ENCODE results near the gene CCDC59.

Gene CCDC59

DNA sequence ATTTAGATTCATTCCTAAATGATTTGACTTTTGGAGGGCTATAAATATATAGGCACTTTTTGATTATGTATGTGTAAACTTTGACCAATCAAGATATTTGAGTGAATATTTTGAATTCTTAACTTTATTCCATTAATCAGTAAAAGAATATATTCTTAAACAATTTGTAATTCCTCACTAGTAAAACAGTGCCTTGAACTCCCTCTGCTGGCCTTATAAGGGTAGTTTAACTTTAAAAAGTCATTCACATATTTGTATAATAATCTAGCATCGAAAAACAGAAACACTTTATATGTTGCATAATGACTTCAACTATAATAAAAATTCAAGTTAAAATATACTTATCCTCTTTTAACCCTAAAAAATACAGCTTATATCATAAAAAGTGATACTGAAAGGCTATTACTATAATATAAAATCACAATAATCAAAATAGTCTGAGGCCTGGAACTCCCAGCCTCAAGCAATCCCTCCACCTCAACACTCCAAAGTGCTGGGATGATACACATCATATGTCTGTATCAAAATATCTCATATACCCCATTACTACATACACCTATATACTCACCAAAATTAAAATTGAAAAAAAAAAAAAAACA, 31.2 kb downstream of the CCDC59 start:
- TF ChIP-seq, protein P1, sequence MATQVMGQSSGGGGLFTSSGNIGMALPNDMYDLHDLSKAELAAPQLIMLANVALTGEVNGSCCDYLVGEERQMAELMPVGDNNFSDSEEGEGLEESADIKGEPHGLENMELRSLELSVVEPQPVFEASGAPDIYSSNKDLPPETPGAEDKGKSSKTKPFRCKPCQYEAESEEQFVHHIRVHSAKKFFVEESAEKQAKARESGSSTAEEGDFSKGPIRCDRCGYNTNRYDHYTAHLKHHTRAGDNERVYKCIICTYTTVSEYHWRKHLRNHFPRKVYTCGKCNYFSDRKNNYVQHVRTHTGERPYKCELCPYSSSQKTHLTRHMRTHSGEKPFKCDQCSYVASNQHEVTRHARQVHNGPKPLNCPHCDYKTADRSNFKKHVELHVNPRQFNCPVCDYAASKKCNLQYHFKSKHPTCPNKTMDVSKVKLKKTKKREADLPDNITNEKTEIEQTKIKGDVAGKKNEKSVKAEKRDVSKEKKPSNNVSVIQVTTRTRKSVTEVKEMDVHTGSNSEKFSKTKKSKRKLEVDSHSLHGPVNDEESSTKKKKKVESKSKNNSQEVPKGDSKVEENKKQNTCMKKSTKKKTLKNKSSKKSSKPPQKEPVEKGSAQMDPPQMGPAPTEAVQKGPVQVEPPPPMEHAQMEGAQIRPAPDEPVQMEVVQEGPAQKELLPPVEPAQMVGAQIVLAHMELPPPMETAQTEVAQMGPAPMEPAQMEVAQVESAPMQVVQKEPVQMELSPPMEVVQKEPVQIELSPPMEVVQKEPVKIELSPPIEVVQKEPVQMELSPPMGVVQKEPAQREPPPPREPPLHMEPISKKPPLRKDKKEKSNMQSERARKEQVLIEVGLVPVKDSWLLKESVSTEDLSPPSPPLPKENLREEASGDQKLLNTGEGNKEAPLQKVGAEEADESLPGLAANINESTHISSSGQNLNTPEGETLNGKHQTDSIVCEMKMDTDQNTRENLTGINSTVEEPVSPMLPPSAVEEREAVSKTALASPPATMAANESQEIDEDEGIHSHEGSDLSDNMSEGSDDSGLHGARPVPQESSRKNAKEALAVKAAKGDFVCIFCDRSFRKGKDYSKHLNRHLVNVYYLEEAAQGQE (IDR thresholded peaks at IDR 0.05; ENCODE audit: insufficient read depth in 1 of 2, low read depth in 2 of 2, low read length in 2 of 2), result no peak
- TF ChIP-seq TAF1 (IDR thresholded peaks at IDR 0.05; ENCODE audit: borderline replicate concordance, insufficient read depth, low read length), result no peak
- TF ChIP-seq SIN3A (IDR thresholded peaks at IDR 0.05; ENCODE audit: borderline replicate concordance, insufficient read depth, low read length), result no peak
- no peak for TF ChIP-seq POLR2AphosphoS5 (IDR thresholded peaks at IDR 0.05; ENCODE audit: low read depth, low read length)
- no peak for TF ChIP-seq FOXP2 (optimal IDR thresholded peaks at IDR 0.05; ENCODE audit: borderline replicate concordance, extremely low read depth, extremely low read length, insufficient read depth)

DNA sequence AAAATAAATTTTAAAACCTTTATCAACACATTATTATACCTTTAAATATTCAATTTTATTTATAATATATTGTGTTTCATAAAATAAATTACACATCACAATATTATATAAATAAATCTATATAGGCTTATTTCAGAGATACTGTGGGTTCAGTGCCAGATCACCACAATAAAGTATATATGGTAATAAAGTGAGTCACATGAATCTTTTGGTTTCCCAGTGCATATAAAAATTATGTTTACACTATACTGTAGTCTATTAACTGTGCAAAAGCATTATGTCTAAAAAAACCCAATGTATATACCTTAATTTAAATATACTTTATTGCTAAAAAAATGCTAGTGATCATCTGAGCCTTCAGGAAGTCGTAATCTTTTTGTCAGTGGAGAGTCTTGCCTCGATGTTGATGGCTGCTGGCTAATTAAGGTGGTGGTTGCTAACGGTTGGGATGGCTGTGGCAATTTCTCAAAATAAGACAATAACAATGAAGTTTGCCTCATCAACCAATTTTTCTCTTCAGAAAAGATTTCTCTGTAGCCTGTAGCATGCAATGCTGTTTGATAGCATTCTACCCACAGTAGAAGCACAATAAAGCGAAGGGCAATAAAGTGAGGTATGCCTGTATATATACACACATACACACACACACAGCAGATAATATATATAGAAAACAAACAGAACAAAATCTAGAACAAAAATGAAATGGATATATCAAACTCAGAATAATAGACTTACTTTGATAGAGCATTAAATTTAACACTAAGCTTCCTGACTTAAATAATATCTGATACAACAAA, 32.4 kb downstream of the CCDC59 start:
- TF ChIP-seq SIN3A (IDR thresholded peaks at IDR 0.05; ENCODE audit: borderline replicate concordance, insufficient read depth, low read length) (no peak), POLR2AphosphoS5 (IDR thresholded peaks at IDR 0.05; ENCODE audit: low read depth, low read length) (no peak), TAF1 (IDR thresholded peaks at IDR 0.05; ENCODE audit: borderline replicate concordance, insufficient read depth, low read length) (no peak), FOXP2 (optimal IDR thresholded peaks at IDR 0.05; ENCODE audit: borderline replicate concordance, extremely low read depth, extremely low read length, insufficient read depth) (no peak)
- TF ChIP-seq, protein P1 (IDR thresholded peaks at IDR 0.05; ENCODE audit: insufficient read depth in 1 of 2, low read depth in 2 of 2, low read length in 2 of 2), result no peak

DNA sequence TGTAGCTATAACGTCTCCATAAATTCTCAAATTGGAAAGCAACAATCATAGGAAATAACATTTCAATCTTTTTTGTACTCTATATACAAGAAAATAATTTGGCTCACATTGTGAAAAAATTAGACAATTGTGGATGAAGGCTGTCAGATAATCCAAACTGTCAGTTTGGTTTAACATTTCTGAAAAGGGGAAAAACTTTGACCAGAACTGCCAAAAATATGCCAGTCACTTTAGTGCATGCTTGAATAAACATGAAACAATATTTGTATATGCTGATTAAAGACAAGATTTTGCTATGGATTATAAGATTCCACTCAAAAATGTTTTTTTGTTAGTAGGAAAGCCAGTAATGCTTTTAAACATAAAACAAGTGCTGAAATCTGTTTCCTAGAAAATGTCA, 38.9 kb downstream of the CCDC59 start:
- TF ChIP-seq, protein P1 (IDR thresholded peaks at IDR 0.05; ENCODE audit: insufficient read depth in 1 of 2, low read depth in 2 of 2, low read length in 2 of 2), result no peak
- TF ChIP-seq FOXP2 (optimal IDR thresholded peaks at IDR 0.05; ENCODE audit: borderline replicate concordance, extremely low read depth, extremely low read length, insufficient read depth) (no peak), TAF1 (IDR thresholded peaks at IDR 0.05; ENCODE audit: borderline replicate concordance, insufficient read depth, low read length) (no peak), POLR2AphosphoS5 (IDR thresholded peaks at IDR 0.05; ENCODE audit: low read depth, low read length) (no peak), SIN3A (IDR thresholded peaks at IDR 0.05; ENCODE audit: borderline replicate concordance, insufficient read depth, low read length) (no peak)

DNA sequence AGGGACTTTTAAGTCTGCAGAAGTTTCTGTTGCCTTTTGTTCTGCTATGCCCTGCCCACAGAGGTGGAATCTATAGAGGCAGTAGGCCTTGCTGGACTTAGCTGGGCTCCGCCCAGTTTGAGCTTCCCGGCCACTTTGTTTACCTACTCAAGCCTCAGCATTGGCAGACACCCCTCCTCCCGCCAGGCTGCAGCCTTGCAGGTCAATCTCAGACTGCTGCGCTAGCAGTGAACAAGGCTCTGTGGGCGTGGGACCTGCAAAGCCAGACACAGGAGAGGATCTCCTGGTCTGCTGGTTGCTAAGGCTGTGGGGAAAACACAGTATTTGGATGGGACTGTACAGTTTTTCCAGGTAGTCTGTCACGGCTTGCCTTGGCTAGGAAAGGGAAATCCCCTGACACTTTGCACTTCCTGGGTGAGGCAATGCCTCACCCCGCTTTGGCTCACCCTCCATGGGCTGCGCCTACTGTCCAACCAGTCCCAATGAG, 43.7 kb downstream of the CCDC59 start:
- no peak for TF ChIP-seq FOXP2 (optimal IDR thresholded peaks at IDR 0.05; ENCODE audit: borderline replicate concordance, extremely low read depth, extremely low read length, insufficient read depth)
- TF ChIP-seq, protein P1 (IDR thresholded peaks at IDR 0.05; ENCODE audit: insufficient read depth in 1 of 2, low read depth in 2 of 2, low read length in 2 of 2), result no peak
- TF ChIP-seq TAF1 (IDR thresholded peaks at IDR 0.05; ENCODE audit: borderline replicate concordance, insufficient read depth, low read length), result no peak
- no peak for TF ChIP-seq SIN3A (IDR thresholded peaks at IDR 0.05; ENCODE audit: borderline replicate concordance, insufficient read depth, low read length)
- no peak for TF ChIP-seq POLR2AphosphoS5 (IDR thresholded peaks at IDR 0.05; ENCODE audit: low read depth, low read length)

All from PFSK-1 (cell line).